Stimulated activated naive CD8-positive, alpha-beta T cell treated with anti-CD3 and anti-CD28 coated beads, Interleukin-15, Interleukin-2, amounts not matched to agents 100 ng/mL and 50 ng/mL, for 24 hours (primary cell): Measurements from ENCODE around the gene CHST5.

Source experiments
- H3K27ac Mint-ChIP-seq: one replicate; pipeline ENCODE4 v1.8.0; 2021; ENCODE audit warnings: mild to moderate bottlenecking, mixed read lengths
- H3K27me3 Mint-ChIP-seq: one replicate; pipeline ENCODE4 v1.8.0; 2021; ENCODE audit warnings: mixed read lengths
- H3K36me3 Mint-ChIP-seq: one replicate; pipeline ENCODE4 v1.8.0; 2021; ENCODE audit warnings: low read depth, mixed read lengths
- H3K4me1 Mint-ChIP-seq: one replicate; pipeline ENCODE4 v1.8.0; 2021; ENCODE audit warnings: low read depth, mixed read lengths
- H3K4me3 Mint-ChIP-seq: one replicate; pipeline ENCODE4 v1.8.0; 2021; ENCODE audit warnings: mild to moderate bottlenecking, mixed read lengths
- H3K9me3 Mint-ChIP-seq: one replicate; pipeline ENCODE4 v1.8.0; 2021; ENCODE audit warnings: mixed read lengths

Gene CHST5

GRCh38 chr16:75535901-75536300, at the start of gene CHST5:
Gene CHST5 (minus strand): TSS chr16:75536108. CDS start chr16:75530384, 5,724 bp downstream.
- Mint-ChIP-seq H3K9me3 (no peaks in the 10 kb centered on the region), H3K4me1 (no peaks in the 10 kb centered on the region), H3K27ac (no peak within 1 kb of the TSS), H3K4me3 (no peak within 1 kb of the TSS), H3K36me3 (no peaks in the 10 kb centered on the region), H3K27me3 (no peaks in the 10 kb centered on the region)

DNA sequence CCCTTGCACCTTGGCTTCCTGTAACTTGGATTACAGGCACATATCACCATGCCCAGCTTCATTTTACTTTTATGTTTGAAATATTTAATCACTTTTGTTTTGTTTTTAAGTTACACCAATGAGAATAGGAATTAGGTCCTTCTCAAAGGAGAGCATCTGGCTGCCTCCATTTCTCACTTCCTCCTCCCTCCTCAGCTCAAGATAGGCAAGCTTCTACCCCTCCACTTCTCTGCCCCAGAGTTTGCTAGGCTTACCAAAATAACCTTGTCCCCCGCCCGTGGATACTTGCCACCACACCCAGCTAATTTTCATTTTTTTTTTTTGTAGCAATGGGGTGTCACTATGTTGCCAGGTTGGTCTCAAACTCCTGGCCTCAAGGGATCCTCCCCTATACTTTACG, 48.2 kb upstream of the CHST5 start:
- Mint-ChIP-seq H3K27me3 (no peaks in the 10 kb centered on the region), H3K4me3 (no peak overlapping the region), H3K9me3 (no peaks in the 10 kb centered on the region), H3K36me3 (peaks cover 11% of the 10 kb centered on the region), H3K4me1 (peaks cover 16% of the 10 kb centered on the region), H3K27ac (no peak overlapping the region)

DNA sequence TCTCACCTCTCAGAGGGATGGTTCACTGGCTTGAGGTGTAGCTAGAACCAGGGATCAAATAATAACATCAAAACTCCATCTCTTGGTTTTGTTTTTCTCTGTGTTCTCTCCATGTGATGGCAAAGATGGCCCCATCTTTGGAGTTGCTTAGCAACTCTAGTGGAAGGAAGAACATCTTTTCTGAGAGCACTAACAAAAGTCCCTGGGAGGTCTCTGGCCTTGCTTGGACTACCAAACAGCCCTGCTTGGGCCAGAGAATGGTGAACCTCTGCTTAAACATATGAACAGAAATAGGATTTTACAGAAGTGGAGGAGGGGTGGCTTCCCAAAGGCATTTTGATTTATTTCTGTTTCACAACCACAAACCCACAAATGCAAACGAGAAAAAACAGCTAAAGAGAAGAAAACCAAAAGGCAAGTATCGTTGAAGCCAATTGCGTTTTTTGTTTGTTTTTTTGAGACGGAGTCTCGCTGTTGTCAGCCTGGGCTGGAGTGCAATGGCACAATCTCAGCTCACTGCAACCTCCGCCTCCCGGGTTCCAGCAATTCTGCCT, 43.5 kb upstream of the CHST5 start:
- H3K9me3 Mint-ChIP-seq = no peaks in the 10 kb centered on the region
- no peak overlapping the region for H3K27ac Mint-ChIP-seq
- peaks cover 43% of the 10 kb centered on the region for H3K36me3 Mint-ChIP-seq

GRCh38 chr16:75578725-75579124, 42.8 kb upstream of the CHST5 start:
- Mint-ChIP-seq H3K36me3 (peaks cover 48% of the 10 kb centered on the region), H3K9me3 (no peaks in the 10 kb centered on the region)

More for the DNA sequence above, 43.5 kb upstream of the CHST5 start:
- Mint-ChIP-seq H3K4me1 (peaks cover 30% of the 10 kb centered on the region), H3K4me3 (no peak overlapping the region), H3K27me3 (no peaks in the 10 kb centered on the region)

DNA sequence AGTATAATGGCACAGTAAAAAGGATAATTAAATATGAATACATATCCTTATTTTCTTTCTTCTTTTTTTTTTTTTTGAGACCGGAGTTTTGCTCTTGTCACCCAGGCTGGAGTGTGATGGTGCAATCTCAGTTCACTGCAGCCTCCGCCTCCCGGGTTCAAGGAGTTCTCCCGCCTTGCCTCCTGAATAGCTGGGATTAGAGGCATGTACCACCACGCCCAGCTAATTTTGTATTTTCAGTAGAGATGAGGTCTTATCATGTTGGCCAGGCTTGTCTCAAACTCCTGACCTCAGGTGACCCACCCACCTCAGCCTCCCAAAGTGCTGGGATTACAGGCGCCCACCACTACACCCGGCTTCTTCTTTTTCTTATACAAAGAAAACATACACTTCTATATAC, 42.3 kb upstream of the CHST5 start:
- Mint-ChIP-seq H3K36me3 (peaks cover 53% of the 10 kb centered on the region), H3K27me3 (no peaks in the 10 kb centered on the region), H3K4me1 (peaks cover 29% of the 10 kb centered on the region), H3K4me3 (no peak overlapping the region), H3K9me3 (no peaks in the 10 kb centered on the region), H3K27ac (peak overlapping the region; percentile 67)

More at GRCh38 chr16:75578725-75579124, 42.8 kb upstream of the CHST5 start:
- Mint-ChIP-seq H3K4me3 (no peak overlapping the region), H3K27ac (peak overlapping the region; percentile 67), H3K27me3 (no peaks in the 10 kb centered on the region), H3K4me1 (peaks cover 28% of the 10 kb centered on the region)

DNA sequence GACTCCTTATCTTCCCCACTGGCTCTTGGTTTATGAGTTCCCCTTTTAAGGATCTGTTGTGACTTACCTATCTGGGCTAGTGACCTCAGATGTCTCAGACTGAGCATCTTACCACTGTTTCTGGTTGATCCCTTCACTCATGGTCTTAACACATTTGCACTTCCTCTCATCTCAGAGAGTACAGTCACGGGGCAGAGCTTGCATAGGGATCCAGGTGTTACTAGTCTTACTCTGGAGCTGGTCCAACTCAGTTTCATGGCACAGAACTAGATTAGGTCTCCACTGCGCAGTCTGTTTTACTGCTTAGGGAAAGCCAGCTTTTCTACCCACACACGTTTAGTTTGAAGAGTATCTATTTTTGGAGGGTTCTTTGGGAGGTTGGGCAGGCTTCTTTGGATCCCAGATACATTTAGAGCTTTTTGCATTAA, 40.5 kb upstream of the CHST5 start:
- H3K36me3 Mint-ChIP-seq = peaks cover 62% of the 10 kb centered on the region
- peak overlapping the region; percentile 26 for H3K27ac Mint-ChIP-seq
- no peaks in the 10 kb centered on the region for H3K9me3 Mint-ChIP-seq
- peaks cover 32% of the 10 kb centered on the region for H3K4me1 Mint-ChIP-seq
- H3K4me3 Mint-ChIP-seq = no peak overlapping the region
- no peaks in the 10 kb centered on the region for H3K27me3 Mint-ChIP-seq

- Mint-ChIP-seq H3K9me3 (no peaks in the 10 kb centered on the region), H3K4me3 (no peak overlapping the region), H3K27ac (peak overlapping the region; percentile 26), H3K27me3 (no peaks in the 10 kb centered on the region), H3K36me3 (peaks cover 65% of the 10 kb centered on the region), H3K4me1 (peaks cover 36% of the 10 kb centered on the region)
Observed at GRCh38 chr16:75575958-75576357, 40.0 kb upstream of the CHST5 start.

- Mint-ChIP-seq H3K4me1 (peaks cover 39% of the 10 kb centered on the region), H3K9me3 (no peaks in the 10 kb centered on the region), H3K4me3 (no peak overlapping the region), H3K27ac (peak overlapping the region; percentile 32), H3K36me3 (peaks cover 57% of the 10 kb centered on the region), H3K27me3 (no peaks in the 10 kb centered on the region)
Observed at GRCh38 chr16:75573955-75574354, 38.0 kb upstream of the CHST5 start.

DNA sequence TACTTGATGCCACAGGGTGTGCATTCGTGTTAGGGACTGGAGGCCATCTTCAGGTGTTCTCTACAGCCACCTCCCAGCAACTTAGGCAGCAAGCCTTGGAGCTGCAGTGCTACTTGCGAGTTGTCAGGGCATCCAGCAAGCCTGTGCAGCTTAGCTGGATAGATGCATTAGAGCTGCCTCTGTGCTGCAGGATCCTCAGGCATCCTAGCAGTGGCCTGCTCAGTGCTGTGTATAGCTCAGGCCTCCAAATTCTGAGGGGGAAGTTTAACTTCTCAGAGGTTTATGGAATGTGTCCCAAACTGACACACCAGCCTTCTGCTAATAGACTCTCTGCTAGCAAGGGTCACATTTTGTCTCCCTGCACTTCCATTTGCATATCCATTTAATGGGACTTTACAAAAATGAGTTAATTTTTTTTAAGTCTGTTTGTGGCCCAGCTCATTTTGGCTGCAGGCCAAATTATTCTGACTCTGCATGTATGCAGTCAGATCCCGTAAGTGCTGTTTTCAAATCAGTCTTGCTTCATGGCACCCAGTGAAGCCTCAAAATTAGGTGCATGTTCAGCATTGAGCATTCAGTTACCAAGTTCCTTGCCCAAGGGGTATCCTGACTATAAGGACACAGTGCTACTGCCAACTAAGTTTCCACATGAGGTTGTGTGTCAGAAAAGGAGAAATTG, 37.1 kb upstream of the CHST5 start:
- peaks cover 50% of the 10 kb centered on the region for H3K36me3 Mint-ChIP-seq
- H3K27ac Mint-ChIP-seq = no peak overlapping the region
- peaks cover 40% of the 10 kb centered on the region for H3K4me1 Mint-ChIP-seq
- no peaks in the 10 kb centered on the region for H3K9me3 Mint-ChIP-seq
- H3K4me3 Mint-ChIP-seq = no peak overlapping the region
- H3K27me3 Mint-ChIP-seq = no peaks in the 10 kb centered on the region

- peak overlapping the region; percentile 63 for H3K27ac Mint-ChIP-seq
- H3K4me1 Mint-ChIP-seq = peaks cover 48% of the 10 kb centered on the region
- H3K4me3 Mint-ChIP-seq = no peak overlapping the region
- no peaks in the 10 kb centered on the region for H3K27me3 Mint-ChIP-seq
- H3K9me3 Mint-ChIP-seq = no peaks in the 10 kb centered on the region
- peaks cover 34% of the 10 kb centered on the region for H3K36me3 Mint-ChIP-seq
Observed at GRCh38 chr16:75570396-75571065, 34.6 kb upstream of the CHST5 start.

DNA sequence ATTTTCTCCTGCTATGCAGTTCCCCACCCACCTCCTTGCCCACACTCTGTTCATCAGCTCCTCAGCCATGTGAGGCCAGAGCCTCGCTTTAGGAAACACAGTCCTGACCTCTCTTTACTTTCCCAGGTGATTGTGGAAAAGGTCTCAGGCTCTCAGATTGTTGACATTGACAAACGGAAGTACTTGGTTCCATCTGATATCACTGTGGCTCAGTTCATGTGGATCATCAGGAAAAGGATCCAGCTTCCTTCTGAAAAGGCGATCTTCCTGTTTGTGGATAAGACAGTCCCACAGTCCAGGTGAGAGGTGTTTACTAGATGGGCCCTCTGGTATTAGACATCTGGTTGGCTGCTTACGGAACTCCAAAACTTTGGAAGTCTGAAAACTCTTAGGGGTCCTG, 32.0 kb upstream of the CHST5 start:
- Mint-ChIP-seq H3K27ac (no peak overlapping the region), H3K36me3 (peaks cover 16% of the 10 kb centered on the region), H3K4me3 (peak overlapping the region; percentile 99), H3K9me3 (no peaks in the 10 kb centered on the region), H3K27me3 (peaks cover 6% of the 10 kb centered on the region), H3K4me1 (peaks cover 51% of the 10 kb centered on the region)

- H3K9me3 Mint-ChIP-seq = no peaks in the 10 kb centered on the region
- H3K36me3 Mint-ChIP-seq = peaks cover 10% of the 10 kb centered on the region
- peaks cover 51% of the 10 kb centered on the region for H3K4me1 Mint-ChIP-seq
- H3K27ac Mint-ChIP-seq = no peak overlapping the region
- peak overlapping the region; percentile 99 for H3K4me3 Mint-ChIP-seq
- peaks cover 11% of the 10 kb centered on the region for H3K27me3 Mint-ChIP-seq
Observed at GRCh38 chr16:75566758-75567255, 30.9 kb upstream of the CHST5 start.

DNA sequence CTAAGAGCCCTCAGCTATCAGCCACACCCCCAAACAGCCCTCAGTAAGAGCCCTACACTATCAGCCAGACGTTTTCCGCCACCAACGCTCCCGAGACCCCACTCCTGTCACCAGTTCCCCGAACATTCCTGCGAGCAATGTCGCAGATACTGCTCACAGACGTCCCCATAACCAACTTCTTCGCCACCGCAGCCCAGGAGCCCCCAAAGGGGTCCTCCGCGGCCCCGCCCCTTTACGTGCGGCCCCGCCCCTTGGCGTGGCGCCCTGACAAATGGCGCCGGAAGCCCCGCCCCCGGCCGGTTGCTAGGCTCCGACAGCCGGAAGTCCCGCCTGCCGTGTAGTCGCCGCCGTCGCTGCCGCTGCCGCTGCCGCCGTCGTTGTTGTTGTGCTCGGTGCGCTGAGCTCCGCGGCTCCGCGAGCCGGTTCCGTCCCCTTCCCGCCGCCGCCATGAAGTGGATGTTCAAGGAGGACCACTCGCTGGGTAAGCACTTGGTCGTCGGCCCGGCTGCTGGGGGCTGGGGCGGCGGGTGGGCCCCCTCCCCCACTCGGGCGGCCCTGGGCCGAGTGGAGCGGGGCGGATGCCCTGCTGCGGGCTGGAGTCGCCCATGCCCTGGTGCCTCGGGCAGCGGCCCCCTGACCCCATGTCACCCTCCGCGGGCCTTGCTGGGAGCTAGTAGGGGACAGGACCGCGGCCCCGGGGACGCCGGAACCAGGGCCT, 30.3 kb upstream of the CHST5 start, which contains the start of gene GABARAPL2:
Gene GABARAPL2, plus strand, starts transcription at position 340 of the 718 bp plus-strand sequence. Its CDS starts 108 bp downstream, at position 448.
- Mint-ChIP-seq H3K4me1 (peaks cover 48% of the 10 kb centered on the region), H3K27ac (peak within 1 kb of the TSS; percentile 98), H3K4me3 (peak within 1 kb of the TSS; percentile 99), H3K27me3 (peaks cover 11% of the 10 kb centered on the region), H3K9me3 (no peaks in the 10 kb centered on the region), H3K36me3 (peaks cover 6% of the 10 kb centered on the region)

DNA sequence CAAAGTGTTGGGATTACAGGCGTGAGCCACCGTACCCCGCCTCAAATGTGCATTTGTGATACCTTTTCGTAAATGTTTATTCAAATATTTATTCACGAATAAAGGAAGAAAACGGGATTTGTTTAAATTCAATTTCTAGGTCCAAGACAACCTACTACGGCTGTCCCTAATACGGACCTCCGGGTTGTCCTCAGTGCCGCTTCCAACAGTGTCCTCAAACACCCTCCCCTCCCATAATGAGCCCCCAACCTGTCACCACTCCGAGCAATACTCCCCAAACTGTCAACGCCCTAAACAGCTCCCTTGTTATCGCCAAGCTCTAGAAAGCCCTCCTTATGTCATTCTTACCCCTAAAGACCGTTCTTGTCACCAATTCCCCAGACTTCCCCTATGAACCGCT, 29.7 kb upstream of the CHST5 start:
- Mint-ChIP-seq H3K4me1 (peaks cover 44% of the 10 kb centered on the region), H3K27me3 (peaks cover 11% of the 10 kb centered on the region), H3K36me3 (peaks cover 5% of the 10 kb centered on the region), H3K9me3 (no peaks in the 10 kb centered on the region), H3K27ac (peak overlapping the region; percentile 98), H3K4me3 (peak overlapping the region; percentile 99)
